CD4-positive, alpha-beta memory T cell (primary cell): ENCODE data around the gene CACNA1E. TPM values are rescaled to one million over a fixed set of nuclear protein-coding genes. Genes with fewer than 3 reads are reported as not detected.
A peak's percentile ranks its signal among the peaks of the same experiment; 100 is the strongest.

ENCODE experiments used
- CTCF ChIA-PET: fragments of 350-600 bp; sonication (Branson Sonifier 250); formaldehyde crosslinking; loops from one replicate; lab custom pipeline; 2021; ENCODE audit warnings: inconsistent platforms; ENCODE audit not compliant: partially characterized antibody; lab: Charles Lee
- POLR2A ChIA-PET: fragments of 350-600 bp; sonication (Branson Sonifier 250); formaldehyde crosslinking; loops from one replicate; lab custom pipeline; 2021; ENCODE audit not compliant: partially characterized antibody; lab: Charles Lee
- DNase-seq, 5 donors: peaks; one replicate each; pipeline versions ENCODE4 v3.0.0 to v3.0.0-alpha.2; 2020 to 2022; ENCODE audit warnings: mixed read lengths in 1 of 5
- H3K27ac ChIP-seq: one replicate; pipeline ENCODE4 v1.7.0; 2013; ENCODE audit warnings: low read depth, low read length
- H3K27me3 ChIP-seq: 2 replicates; pipeline ENCODE4 v1.7.0; 2013; ENCODE audit warnings: mild to moderate bottlenecking, low read length, moderate library complexity; ENCODE audit not compliant: insufficient read depth
- H3K36me3 ChIP-seq: 2 replicates; pipeline ENCODE4 v1.7.0; 2013; ENCODE audit warnings: mild to moderate bottlenecking, low read length, moderate library complexity; ENCODE audit not compliant: insufficient read depth
- H3K4me1 ChIP-seq: 2 replicates; pipeline ENCODE4 v1.7.0; 2013; ENCODE audit warnings: mild to moderate bottlenecking, low read length, moderate library complexity; ENCODE audit not compliant: insufficient read depth
- H3K4me3 ChIP-seq, 2 donors: one replicate each; pipeline ENCODE4 v1.7.0; 2013; ENCODE audit warnings: low read length in 2 of 2, mild to moderate bottlenecking in 1 of 2
- H3K9me3 ChIP-seq, 2 donors: one replicate each; pipeline ENCODE4 v1.7.0; 2013; ENCODE audit warnings: low read length in 2 of 2, control low read depth in 1 of 2; ENCODE audit not compliant: control insufficient read depth in 1 of 2
- H3K27ac Mint-ChIP-seq, 7 donors: one replicate each; pipeline ENCODE4 v1.8.0; 2020 to 2021; ENCODE audit warnings: mixed read lengths in 7 of 7, mild to moderate bottlenecking in 6 of 7, inconsistent platforms in 3 of 7, moderate library complexity in 3 of 7
- H3K27me3 Mint-ChIP-seq, 2 donors: one replicate each; pipeline ENCODE4 v1.8.0; 2020 to 2021; ENCODE audit warnings: mixed read lengths in 2 of 2
- H3K36me3 Mint-ChIP-seq, 2 donors: one replicate each; pipeline ENCODE4 v1.8.0; 2020 to 2021; ENCODE audit warnings: mixed read lengths in 2 of 2, inconsistent platforms in 1 of 2, mild to moderate bottlenecking in 1 of 2
- H3K4me1 Mint-ChIP-seq, 4 donors: one replicate each; pipeline ENCODE4 v1.8.0; 2020 to 2021; ENCODE audit warnings: mixed read lengths in 4 of 4, mild to moderate bottlenecking in 1 of 4
- H3K4me3 Mint-ChIP-seq, 8 donors: one replicate each; pipeline ENCODE4 v1.8.0; 2020 to 2021; ENCODE audit warnings: mixed read lengths in 8 of 8, mild to moderate bottlenecking in 7 of 8, moderate library complexity in 6 of 8, inconsistent platforms in 3 of 8
- H3K9me3 Mint-ChIP-seq, 8 donors: one replicate each; pipeline ENCODE4 v1.8.0; 2020 to 2021; ENCODE audit warnings: mixed read lengths in 8 of 8, mild to moderate bottlenecking in 5 of 8, inconsistent platforms in 3 of 8, moderate library complexity in 1 of 8
- intact Hi-C: fragments of 100-400 bp; cut with micrococcal nuclease; formaldehyde crosslinking; loops from one replicate; pipeline ENCODE4 v1.15.1; 2023
- polyA plus RNA-seq, 2 donors: library from polyadenylated mRNA; unstranded; fragments of 300-500 nt; fragmentation: Illumina TruSeq; gene quantifications; one replicate each; pipeline ENCODE4 v1.2.3, GENCODE V29; 2021
- total RNA-seq, 2 experiments: library from RNA; stranded (reverse); gene quantifications; one replicate each; pipeline ENCODE4 v1.2.3, GENCODE V29; 2021

The CACNA1E gene
- not detected for total RNA-seq
- not detected for polyA plus RNA-seq

DNA sequence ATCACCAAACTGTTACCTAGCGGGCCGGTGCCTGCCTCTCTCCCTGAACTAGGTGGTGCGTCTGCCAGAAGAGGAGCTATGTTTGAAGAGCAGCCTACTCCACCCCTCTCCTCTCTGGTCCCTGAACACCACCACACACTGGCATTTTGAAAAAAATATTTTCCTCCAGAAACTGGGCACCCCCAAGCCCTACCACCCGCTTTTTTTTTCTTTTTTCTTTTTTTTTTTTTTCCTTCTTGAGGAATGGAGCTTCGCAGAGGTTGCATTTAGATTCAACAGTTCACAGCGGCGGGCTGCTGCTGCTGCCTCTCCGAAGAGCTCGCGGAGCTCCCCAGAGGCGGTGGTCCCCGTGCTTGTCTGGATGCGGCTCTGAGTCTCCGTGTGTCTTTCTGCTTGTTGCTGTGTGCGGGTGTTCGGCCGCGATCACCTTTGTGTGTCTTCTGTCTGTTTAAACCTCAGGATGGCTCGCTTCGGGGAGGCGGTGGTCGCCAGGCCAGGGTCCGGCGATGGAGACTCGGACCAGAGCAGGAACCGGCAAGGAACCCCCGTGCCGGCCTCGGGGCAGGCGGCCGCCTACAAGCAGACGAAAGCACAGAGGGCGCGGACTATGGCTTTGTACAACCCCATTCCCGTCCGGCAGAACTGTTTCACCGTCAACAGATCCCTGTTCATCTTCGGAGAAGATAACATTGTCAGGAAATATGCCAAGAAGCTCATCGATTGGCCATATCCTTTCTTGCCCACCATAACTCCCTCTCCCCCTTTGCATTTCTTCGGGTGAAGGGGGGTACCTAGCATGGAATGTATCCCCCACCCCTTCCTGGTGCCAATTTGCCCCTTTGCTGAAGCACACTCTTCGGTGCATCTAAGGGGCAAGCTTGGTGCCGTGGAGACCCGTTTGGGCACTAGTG, at the start of gene CACNA1E:
Gene CACNA1E, plus strand, starts transcription at position 233 of the 911 bp plus-strand sequence. Its CDS starts 228 bp downstream, at position 461.
- H3K27ac Mint-ChIP-seq: no peak within 1 kb of the TSS
- intact Hi-C loops: no loop called here
- no peaks in the 10 kb centered on the region for H3K36me3 ChIP-seq
- peaks cover 32% of the 10 kb centered on the region for H3K27me3 ChIP-seq
- H3K4me1 Mint-ChIP-seq: peaks cover 4 to 21% (median 15%) of the 10 kb centered on the region in 4 donors
- ChIA-PET POLR2A (no interaction called here), CTCF (interaction anchor here (1.0 to 3.4 kb wide), 2 partner anchors 571 to 602 kb away, joined by 3 to 9 read pairs; no protein-coding TSS in a partner anchor)
- H3K27me3 Mint-ChIP-seq: peaks cover 55 to 61% of the 10 kb centered on the region in 2 donors
- H3K4me3 ChIP-seq: no peak within 1 kb of the TSS
- peak within 1 kb of the TSS in 6 of 8 donors; percentile 18 to 74 (median 46) for H3K4me3 Mint-ChIP-seq
- peaks cover 0 to 4% (median 0%) of the 10 kb centered on the region in 8 donors for H3K9me3 Mint-ChIP-seq
- no peaks in the 10 kb centered on the region for H3K9me3 ChIP-seq
- no peaks in the 10 kb centered on the region for H3K36me3 Mint-ChIP-seq
- peaks cover 13% of the 10 kb centered on the region for H3K4me1 ChIP-seq
- H3K27ac ChIP-seq: no peak within 1 kb of the TSS
- no peak for DNase-seq

DNA sequence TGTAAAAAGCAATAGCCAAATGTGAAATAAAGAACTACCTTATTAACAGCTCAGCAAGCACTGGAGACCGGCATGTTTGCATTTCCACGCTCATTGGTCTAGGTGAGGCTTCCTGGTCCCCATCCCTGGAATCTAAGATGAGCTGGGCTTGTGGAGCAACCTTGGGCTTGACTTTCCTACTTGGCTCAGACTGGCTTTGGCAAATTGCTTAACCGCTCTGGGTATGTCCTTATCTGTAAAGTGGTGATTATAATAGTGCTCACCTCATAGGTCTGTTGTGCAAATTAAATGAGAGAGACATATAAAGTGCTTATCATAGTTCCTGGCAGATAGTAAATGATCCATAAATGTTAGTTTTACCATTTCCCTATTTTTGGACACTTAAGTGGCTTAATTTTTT, 49.4 kb upstream of the CACNA1E start:
- Histone ChIP-seq H3K4me1 (no peaks in the 10 kb centered on the region), H3K27ac (no peak overlapping the region), H3K9me3 (no peaks in the 10 kb centered on the region), H3K36me3 (no peaks in the 10 kb centered on the region), H3K4me3 (no peak overlapping the region), H3K27me3 (no peaks in the 10 kb centered on the region)
- intact Hi-C loops: no loop called here
- Mint-ChIP-seq H3K36me3 (no peaks in the 10 kb centered on the region), H3K4me1 (no peaks in the 10 kb centered on the region), H3K27me3 (peaks cover 21 to 22% of the 10 kb centered on the region in 2 donors), H3K27ac (no peak overlapping the region), H3K4me3 (no peak overlapping the region), H3K9me3 (peaks cover 0 to 2% (median 0%) of the 10 kb centered on the region in 8 donors)
- ChIA-PET CTCF (interaction anchor here (1.1 to 2.2 kb wide), 5 partner anchors 9 to 355 kb away, joined by 3 to 9 read pairs (median 6); no protein-coding TSS in a partner anchor), POLR2A (no interaction called here)
- DNase-seq: no peak

- CTCF ChIA-PET: no interaction called here
- Mint-ChIP-seq H3K4me1 (no peaks in the 10 kb centered on the region), H3K27me3 (peaks cover 21 to 22% of the 10 kb centered on the region in 2 donors), H3K36me3 (no peaks in the 10 kb centered on the region), H3K4me3 (no peak overlapping the region), H3K9me3 (peaks cover 0 to 2% (median 0%) of the 10 kb centered on the region in 8 donors), H3K27ac (no peak overlapping the region)
- H3K27ac ChIP-seq: no peak overlapping the region
- no peak for DNase-seq
- no peaks in the 10 kb centered on the region for H3K4me1 ChIP-seq
- POLR2A ChIA-PET: no interaction called here
- H3K36me3 ChIP-seq: no peaks in the 10 kb centered on the region
- intact Hi-C loops: no loop called here
- no peaks in the 10 kb centered on the region for H3K9me3 ChIP-seq
- H3K27me3 ChIP-seq: no peaks in the 10 kb centered on the region
- H3K4me3 ChIP-seq: no peak overlapping the region
Measured at GRCh38 chr1:181438013-181438412, 45.3 kb upstream of the CACNA1E start.

DNA sequence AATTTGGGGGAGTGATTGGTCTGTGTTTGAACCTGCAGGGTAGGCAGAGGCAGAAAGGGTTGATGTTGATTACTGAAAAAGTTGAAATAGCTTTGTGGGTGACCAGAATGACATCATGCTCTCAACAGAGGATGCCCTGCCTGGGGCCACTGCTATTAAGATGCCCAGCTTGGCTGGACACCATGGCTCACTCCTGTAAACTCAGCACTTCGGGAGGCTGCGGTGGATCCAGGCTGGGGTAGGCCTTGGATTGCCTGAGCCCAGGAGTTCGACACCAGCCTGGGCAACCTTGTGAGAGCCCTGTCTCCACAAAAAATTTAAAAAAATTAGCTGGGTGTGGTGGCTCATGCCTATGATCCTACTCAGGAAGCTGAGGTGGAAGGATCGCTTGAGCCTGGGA, 42.8 kb upstream of the CACNA1E start:
- H3K36me3 Mint-ChIP-seq: no peaks in the 10 kb centered on the region
- no peaks in the 10 kb centered on the region for H3K4me1 Mint-ChIP-seq
- no peaks in the 10 kb centered on the region for H3K27me3 ChIP-seq

DNA sequence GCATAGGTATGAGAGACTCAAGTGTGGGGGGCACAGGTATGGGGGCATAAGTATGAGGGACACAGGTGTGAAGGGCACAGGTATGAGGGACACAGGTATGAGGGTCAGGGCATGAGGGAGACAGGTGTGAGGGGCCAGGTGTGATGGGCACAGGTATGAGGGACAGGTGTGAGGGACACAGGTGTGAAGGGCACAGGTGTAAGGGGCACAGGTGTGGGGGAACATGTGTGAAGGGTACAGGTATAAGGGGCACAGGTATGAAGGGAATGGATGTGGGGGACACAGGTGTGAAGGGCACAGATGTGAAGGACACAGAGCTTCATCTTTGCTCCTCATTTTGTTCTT, 41.2 kb upstream of the CACNA1E start:
- no peaks in the 10 kb centered on the region for H3K36me3 Mint-ChIP-seq
- CTCF ChIA-PET: no interaction called here
- no peak overlapping the region for H3K4me3 ChIP-seq

More for the DNA sequence above, 42.8 kb upstream of the CACNA1E start:
- intact Hi-C loops: no loop called here
- no peak overlapping the region for H3K4me3 Mint-ChIP-seq
- Histone ChIP-seq H3K9me3 (no peaks in the 10 kb centered on the region), H3K4me1 (no peaks in the 10 kb centered on the region), H3K36me3 (no peaks in the 10 kb centered on the region), H3K4me3 (no peak overlapping the region), H3K27ac (no peak overlapping the region)
- peaks cover 8 to 13% of the 10 kb centered on the region in 2 donors for H3K27me3 Mint-ChIP-seq
- ChIA-PET POLR2A (no interaction called here), CTCF (no interaction called here)
- H3K9me3 Mint-ChIP-seq: no peaks in the 10 kb centered on the region
- no peak overlapping the region for H3K27ac Mint-ChIP-seq
- DNase-seq: no peak

DNA sequence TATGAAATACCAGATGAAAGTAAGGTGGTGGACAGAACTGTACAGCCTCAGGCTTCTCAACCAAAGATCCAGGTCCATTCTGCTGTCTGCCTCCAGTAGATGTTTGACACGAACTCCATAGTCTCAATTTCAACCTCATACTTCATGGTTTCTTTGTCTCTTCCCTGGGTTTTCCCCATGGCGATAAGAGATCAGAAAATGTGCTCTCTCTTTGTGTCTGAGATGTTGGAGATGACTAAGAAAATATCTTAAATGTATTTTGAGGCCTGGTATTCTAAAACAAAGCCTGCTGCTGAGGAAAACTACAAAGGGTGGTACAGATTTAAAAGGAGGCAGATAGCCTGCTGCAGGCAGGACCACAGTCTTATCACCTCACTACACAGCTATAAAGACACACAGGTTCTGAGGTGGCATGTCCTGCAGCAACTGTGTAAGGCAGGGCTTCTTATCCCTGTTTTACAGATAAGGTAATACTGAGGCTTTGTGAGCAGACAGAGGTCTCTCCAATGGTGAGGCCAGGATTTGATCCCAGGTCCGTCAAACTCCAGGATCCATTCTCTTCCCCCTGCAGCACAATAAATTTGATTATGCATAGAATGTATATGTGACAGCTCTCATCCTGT, 40.0 kb upstream of the CACNA1E start:
- H3K4me1 ChIP-seq: no peaks in the 10 kb centered on the region
- H3K27me3 ChIP-seq: no peaks in the 10 kb centered on the region
- H3K4me3 ChIP-seq: no peak overlapping the region
- ChIA-PET CTCF (no interaction called here), POLR2A (no interaction called here)
- no peak overlapping the region for H3K27ac Mint-ChIP-seq
- no peaks in the 10 kb centered on the region for H3K4me1 Mint-ChIP-seq
- no peak overlapping the region for H3K4me3 Mint-ChIP-seq
- no peak overlapping the region for H3K27ac ChIP-seq
- H3K27me3 Mint-ChIP-seq: peaks cover 2 to 3% of the 10 kb centered on the region in 2 donors
- peaks cover 0 to 3% (median 0%) of the 10 kb centered on the region in 8 donors for H3K9me3 Mint-ChIP-seq
- H3K9me3 ChIP-seq: no peaks in the 10 kb centered on the region
- H3K36me3 ChIP-seq: no peaks in the 10 kb centered on the region
- intact Hi-C loops: no loop called here
- H3K36me3 Mint-ChIP-seq: no peaks in the 10 kb centered on the region
- no peak for DNase-seq

More for the DNA sequence above, 41.2 kb upstream of the CACNA1E start:
- no peak overlapping the region for H3K27ac Mint-ChIP-seq
- H3K27me3 ChIP-seq: no peaks in the 10 kb centered on the region
- POLR2A ChIA-PET: no interaction called here
- H3K27ac ChIP-seq: no peak overlapping the region
- H3K4me1 ChIP-seq: no peaks in the 10 kb centered on the region
- H3K36me3 ChIP-seq: no peaks in the 10 kb centered on the region
- no peaks in the 10 kb centered on the region for H3K9me3 Mint-ChIP-seq
- H3K9me3 ChIP-seq: no peaks in the 10 kb centered on the region
- H3K4me1 Mint-ChIP-seq: no peaks in the 10 kb centered on the region
- H3K27me3 Mint-ChIP-seq: peaks cover 7 to 8% of the 10 kb centered on the region in 2 donors
- intact Hi-C loops: no loop called here
- H3K4me3 Mint-ChIP-seq: no peak overlapping the region
- no peak for DNase-seq

GRCh38 chr1:181445436-181445835, 37.9 kb upstream of the CACNA1E start:
- ChIA-PET CTCF (no interaction called here), POLR2A (interaction anchor here (1.1 kb wide), 1 partner anchor 14 kb away, joined by 3 read pairs; no protein-coding TSS in a partner anchor)
- H3K27ac ChIP-seq: no peak overlapping the region
- no peak overlapping the region for H3K4me3 ChIP-seq
- no peaks in the 10 kb centered on the region for H3K4me1 ChIP-seq
- no peak for DNase-seq
- no peak overlapping the region for H3K4me3 Mint-ChIP-seq
- no peaks in the 10 kb centered on the region for H3K4me1 Mint-ChIP-seq
- no peaks in the 10 kb centered on the region for H3K36me3 Mint-ChIP-seq
- no peaks in the 10 kb centered on the region for H3K36me3 ChIP-seq
- intact Hi-C loops: no loop called here
- peaks cover 3 to 4% of the 10 kb centered on the region in 2 donors for H3K27me3 Mint-ChIP-seq
- H3K27me3 ChIP-seq: no peaks in the 10 kb centered on the region
- H3K9me3 Mint-ChIP-seq: peaks cover 0 to 3% (median 0%) of the 10 kb centered on the region in 8 donors
- no peak overlapping the region for H3K27ac Mint-ChIP-seq
- H3K9me3 ChIP-seq: no peaks in the 10 kb centered on the region
